ENCODE results near the gene TNFSF4.

The TNFSF4 gene

DNA sequence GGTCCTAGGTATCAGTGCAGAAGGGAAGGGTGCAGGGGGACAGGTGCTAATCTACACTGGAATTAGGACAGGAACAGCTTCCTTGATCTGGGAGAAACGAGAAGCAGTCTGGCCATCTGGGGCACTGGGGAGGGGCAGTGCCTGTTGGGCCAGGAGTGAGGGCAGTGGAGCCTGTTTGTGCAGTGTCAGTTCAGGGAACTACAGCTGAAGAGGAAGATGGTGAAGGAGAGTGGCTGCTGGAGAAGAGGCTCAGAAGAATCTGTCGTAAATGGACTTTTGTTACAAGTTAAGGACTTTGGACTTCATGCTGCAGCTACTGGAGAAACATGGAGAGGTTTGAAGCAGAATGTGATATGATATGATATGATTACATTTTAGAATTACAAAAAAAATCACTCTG lies 3.2 kb upstream of the TNFSF4 start:
- DNase-seq: no peak

DNA sequence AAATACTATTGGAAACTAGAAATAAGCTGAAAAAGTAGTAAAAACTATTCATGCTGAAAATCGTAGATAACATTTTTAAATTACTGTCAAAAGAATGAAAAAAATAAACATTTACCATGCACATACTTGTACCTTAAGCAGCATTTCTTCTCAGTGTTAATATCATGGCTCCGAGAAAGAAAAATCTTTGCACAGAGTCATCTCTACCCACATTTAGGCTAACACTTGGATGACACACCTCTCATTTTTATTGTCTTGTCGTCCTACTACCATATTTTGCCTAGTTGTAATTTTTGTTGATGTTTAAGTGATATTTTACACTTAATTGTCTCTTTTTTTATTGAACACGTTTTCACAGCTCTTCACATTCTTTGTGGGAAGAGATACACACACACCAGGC lies 1.7 kb upstream of the TNFSF4 start:
- DNase-seq: no peak

DNA sequence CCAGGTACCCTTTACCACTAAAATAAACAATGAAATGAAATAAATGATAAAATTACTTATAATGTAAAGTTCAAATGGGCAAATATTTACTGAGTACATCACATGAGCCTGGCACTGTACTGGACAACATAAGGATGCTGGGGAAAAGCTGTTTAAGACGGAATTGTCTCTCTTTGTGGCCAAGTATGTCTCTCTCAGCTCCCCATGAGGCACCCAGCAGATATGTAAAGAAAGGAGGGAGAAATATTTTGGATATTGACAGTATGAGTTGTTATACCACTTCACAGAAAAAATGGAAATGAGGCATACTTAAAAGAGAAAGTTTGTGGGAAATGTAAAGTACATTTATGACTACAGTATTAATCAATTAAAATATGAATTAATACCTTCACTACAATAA lies 1.0 kb upstream of the TNFSF4 start:
- no peak for DNase-seq

DNA sequence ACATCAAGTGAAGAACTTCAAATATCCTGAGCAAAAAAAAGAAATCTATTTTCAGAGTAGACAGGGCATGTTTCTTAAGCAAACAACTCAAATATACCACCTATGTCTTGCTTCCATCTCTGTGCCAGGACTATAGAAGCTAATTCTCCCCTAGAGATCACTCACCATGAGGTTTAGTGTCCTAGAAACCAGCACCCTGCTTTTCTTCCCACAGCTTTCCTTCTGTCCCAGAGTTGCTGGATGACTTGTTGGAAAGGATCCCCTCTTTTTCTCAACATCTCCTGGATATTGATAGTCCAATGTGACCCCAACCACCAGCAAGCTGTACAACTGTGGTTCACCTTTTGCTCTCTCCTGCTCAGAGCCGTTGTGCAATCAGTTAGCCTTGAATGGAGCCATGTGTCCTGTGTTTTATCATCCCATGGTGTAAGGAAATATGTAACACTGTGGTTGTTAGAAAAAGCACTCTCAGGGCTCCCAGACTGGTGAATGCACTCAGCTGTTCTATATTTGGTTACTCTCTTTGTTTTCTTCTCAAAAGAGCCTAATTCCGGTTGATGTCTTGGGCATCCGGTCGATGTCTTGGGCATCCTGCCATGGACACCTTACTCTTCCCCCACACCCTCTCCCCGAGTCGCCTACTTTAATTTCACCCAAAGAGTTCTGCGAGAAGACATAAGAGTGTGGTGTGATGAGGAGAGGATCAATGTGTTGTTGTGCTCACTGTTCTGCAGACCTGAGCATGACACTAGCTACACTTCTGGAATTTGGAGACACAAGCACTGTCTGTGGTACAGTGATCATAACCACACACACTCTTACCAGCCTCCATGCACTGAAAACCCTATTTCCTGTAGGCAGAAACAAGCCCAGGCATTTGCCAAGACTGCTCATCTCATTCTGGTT lies 1.7 kb downstream of the TNFSF4 start:
- no peak for DNase-seq

DNA sequence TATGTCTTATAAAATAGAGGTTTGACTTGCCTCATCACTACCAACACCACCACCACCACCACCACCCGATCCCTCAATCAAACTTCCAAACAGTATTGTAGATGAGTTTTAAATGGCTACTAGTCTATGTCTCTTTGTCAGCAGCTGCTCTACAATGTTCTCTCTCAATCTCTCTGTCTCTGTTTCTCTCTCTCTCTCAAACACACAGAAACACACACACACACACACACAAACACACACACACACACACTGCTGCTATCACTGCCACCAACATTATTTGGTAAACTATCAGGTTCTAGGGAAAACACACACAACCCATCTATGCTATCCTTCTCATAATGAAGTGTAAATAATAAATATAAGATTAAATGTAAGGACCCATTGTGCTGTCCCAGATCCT lies 2.4 kb downstream of the TNFSF4 start:
- DNase-seq: no peak

DNA sequence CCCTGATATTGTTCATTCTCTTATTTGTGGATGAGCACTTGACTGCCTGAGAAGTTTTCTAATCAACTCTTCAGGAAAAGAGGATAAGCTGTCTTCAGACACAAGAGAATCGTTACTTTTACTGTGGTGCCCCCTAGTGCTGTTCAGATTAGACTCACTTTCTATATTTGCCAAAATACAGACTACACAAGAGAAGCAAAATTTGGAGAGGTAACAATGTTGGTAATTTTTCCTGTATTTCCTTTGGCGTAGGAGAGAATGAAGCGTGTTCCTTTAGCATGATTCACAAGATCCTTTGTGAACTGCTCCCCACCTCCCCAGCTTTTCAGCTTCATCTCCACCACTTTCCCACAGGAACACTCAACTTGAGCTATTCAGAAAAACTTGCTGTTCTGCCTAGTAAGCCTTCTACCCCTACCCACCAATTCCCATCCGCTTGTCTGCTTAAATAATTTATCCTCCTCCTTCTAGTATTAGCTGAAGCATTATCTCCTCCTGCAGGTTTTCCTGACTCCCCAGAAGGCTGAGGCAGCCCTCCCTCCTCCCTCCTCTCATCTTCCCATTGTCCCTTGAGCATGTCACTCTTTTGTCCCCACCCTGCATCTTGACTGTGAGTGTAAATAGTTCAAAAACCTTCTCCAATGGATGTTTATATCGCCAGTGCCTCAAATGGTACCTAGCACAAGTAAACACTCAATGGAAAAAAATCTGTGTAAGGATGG lies 4.5 kb downstream of the TNFSF4 start:
- DNase-seq: peak; percentile 57 to 66

DNA sequence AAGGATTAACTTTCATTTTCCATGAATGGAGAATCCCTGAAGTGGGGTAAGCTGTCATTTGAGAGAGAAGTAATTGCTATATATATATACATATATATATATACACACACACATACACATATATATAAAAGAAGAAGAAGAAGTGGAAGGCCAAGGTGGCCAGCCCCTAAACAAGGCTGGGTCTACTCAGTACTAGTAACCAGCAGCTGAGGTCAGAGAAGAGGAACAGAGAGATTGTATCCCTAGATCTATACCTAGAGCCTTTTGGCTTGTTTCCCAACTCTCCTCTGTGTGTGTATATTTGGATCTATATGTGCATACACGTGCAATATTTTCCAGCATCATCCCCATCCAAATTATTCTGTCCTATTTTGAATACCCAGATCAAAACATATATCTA lies 5.2 kb downstream of the TNFSF4 start:
- DNase-seq: no peak

DNA sequence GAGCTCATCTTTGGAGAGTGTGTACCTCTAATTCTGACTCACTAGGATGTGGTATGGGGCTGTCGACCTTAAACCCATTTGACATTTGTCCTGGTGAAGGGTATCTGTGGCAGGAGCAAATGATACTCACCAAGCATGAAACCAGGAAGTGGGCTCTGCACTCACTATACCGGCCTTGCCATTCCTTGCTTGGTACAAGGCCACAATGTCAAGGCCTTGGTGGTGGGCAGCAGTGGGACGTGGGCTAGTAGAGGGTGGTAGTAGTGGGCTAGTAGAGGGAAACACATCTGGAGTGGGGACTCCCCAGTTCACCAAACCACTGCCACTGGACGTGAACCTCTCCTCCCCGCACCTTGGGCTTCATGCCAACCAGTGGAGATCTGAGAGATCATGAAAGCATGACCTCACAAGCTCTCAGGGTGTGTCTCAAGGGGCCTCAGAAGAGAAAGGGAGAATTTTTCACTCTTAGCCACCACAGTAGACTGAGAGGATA lies 11.5 kb downstream of the TNFSF4 start:
- DNase-seq: no peak

DNA sequence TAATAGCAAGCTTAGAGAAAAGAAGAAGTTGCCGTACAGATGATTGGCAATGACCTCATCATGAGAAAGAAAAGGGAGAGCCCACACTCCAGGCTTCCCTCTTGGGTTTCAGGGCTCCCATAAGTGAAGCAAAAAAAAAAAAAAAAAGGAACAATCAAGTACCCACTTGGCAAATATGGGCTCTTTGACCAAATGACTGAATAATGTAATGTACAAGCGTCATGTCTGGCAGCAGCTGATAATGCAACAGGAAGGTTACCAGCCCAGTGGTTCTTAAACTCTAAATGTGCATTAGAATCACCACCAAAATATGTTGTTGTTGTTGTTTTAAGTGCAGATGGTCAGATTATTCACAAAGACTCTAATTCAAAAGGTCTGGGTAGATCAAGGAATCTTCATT lies 13.5 kb downstream of the TNFSF4 start:
- DNase-seq: peak; percentile 90 to 95

DNA sequence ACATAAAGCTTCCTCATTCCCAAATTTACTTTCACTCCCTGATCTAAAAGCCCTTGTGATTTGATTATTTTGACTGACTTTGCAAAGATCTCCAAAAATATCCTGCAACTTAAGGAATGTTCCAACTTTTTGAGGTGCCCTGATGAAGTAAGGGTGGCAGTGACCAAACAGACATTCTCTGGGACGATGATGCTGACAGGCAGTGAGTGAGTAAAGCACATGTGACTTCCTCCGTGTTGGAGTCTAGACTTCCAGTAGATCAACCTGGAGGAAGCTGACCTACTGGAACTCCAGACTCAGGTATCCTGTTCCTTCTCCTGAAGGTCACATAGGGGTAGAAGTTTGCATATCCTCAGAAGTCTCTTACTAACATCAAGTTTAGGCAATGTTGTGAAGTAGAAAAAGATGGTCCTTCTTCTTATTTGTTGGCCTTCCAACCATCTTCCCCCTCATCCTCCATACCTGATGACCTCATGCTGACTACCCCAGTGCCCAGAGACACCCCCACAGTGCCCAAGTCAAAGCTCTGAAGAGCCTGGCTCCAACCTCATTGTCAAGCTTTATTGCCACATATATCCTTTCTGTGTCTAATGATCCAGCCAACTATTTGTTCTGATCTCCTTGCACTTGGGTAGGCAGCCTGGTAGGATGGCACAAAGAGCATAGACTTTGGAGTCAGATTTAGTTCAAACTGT lies 16.0 kb downstream of the TNFSF4 start:
- DNase-seq: peak; percentile 31 to 49

DNA sequence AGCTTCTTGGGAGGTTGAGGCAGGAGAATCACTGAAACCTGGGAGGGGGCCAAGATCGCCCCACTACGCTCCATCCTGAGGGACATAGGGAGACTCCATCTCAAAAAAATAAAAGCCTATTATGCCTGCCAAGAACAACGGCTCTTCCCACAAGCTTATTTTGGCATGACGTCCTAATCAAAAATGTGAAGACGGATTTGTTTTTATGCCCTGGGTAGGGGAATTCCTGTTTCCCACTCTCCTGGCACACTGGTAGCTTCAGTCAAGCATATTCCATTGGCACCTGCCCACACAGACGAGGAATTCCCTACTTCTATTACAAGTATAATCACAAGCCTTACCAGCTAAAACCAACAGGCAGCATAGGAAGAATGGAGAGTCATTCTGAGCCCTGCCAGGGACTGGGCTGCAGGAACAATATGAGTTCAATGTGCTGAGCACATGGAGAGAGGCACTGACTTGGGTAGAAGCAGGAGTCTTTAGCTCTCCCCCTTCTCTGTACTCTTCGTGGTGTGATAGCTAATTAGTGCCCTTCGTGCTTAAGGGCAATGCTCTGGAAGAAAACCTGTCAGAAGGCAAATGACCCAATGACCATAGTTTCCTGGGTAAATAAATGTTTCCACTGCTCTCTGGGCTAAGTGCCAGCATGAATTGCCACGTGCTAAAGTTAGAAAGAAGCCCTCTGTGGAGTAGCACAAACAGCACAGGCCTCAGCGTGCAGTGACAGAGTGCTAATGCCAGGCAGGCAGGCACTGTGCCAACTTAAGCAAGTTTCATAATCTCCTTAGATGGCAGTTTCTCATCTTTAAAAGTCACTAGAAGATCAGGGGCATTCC lies 16.8 kb downstream of the TNFSF4 start:
- peak; percentile 21 to 29 for DNase-seq

DNA sequence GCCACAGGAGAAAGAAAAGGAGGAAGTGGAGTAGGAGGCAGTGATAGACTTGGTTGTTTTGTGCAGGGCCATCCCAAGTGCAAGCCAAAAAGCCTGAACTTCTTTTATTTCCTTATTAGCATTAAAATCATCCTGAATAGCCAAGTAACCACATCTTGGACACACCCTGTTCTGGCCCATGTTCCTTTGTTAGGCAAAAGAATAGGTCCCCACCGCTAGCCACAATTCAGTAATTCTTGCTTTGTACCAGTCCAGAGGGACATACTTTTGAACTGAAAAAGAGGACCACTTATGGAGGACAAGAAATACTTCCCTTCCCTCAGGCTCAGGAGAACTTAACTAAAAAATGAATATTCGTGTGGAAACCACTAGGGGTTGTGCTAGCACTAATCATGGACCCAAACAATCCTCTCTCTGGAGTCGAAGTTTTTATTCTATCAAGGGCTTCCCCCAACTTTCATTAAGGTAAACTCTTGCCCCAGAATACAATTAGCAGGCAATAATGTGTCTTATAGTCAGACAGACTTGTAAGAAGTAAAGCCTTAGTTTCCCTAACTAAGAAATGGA lies 19.4 kb downstream of the TNFSF4 start:
- no peak for DNase-seq

DNA sequence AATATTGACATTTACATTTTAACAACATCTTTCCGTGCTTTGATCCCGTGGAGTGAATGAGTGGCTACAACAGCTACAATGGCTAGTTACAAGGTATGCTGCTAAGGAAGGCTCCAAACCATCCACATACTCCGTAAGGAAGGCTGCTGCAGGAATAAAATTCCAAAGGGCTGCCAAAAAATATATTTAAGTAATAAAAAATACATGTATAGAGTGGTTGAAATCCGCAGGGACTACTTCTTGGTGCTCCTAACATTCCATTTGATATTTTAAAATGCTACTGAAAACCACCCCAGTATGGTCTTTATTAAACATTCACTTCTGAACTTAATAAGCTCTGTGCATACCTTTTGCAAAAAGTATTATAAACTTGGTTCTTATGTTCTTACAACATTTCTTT lies 25.3 kb downstream of the TNFSF4 start:
- no peak for DNase-seq

DNA sequence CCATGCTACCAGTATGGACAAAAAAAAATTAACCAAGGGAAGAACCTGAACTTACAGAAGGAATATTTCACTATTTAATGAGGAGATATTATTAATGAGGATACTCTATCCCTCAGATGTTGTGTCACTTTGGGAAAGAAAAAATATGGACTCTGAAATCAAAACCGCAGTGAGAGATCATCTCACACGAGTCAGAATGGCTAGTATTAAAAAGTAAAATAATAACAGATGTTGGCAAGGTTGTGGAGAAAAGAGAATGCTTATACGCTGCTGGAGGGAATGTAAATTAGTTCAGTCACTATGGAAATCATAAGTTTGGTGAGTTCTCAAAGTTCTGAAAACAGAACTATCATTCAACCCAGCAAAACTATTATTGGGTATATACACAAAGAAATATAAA lies 30.9 kb downstream of the TNFSF4 start:
- DNase-seq: no peak

DNA sequence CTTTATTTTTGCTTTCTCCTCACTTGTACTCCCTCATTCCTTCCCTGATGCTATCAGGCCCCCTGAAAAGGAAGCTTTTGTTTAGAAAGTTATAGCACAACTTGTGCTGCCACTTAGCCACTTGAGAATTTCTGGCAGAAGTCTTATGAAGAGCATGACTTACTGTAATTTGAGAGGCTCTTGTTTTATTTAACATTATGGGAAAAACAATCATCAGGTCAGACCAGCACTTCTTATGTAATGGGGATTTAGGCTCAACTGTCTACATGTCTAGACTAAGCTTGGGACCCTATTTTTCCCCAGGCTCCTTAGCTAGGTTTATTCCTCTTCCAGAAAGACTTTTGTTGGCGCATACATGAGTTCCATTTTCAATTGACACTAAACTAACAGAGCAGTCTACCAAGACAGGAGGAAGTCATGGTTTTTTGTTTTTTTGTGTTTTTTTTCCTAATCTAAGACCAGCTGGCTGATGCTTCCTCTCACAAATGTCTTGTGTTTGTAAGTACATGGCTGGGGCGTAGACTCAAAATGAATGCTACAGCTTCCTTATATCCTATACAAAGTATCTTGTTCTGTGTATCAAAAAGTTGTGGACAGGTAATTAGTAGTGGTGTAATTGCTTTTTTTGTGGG lies 31.5 kb downstream of the TNFSF4 start:
- DNase-seq: peak in 1 of 2 donors; percentile 57

DNA sequence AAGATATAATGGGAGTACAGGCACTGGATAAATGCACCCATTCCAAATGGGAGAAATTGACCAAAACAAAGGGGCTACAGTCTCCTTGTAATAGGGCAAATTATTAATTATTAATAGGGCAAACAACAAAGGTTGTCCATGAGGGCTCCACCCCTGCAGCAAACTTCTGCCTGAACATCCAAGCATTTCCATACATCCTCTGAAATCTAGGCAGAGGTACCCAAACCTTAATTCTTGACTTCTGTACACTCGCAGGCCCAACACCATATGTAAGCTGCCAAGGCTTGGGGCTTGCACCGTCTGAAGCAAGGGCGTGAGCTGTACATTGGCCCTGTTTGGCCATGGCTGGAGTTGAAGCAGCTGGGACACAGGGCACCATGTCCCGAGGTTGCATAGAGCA lies 33.7 kb downstream of the TNFSF4 start:
- DNase-seq: no peak

DNA sequence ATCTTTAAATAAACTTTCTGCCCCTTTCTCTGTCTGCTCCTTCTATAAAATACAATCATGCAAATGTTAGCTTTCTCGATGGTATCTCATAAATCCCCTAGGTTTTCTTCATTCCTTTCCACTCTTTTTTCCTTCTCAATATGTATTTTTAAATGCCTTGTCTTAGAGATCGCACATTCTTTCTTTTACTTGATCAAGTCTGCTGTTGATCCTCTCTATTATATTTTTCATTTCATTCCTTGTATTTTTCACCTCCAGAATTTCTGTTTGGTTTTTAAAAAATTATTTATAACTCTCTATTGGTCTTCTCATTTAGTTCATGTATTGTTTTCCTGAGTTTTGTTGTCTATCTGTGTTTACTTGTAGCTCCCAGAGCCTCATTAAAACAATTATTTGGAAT lies 36.0 kb downstream of the TNFSF4 start:
- DNase-seq: no peak

DNA sequence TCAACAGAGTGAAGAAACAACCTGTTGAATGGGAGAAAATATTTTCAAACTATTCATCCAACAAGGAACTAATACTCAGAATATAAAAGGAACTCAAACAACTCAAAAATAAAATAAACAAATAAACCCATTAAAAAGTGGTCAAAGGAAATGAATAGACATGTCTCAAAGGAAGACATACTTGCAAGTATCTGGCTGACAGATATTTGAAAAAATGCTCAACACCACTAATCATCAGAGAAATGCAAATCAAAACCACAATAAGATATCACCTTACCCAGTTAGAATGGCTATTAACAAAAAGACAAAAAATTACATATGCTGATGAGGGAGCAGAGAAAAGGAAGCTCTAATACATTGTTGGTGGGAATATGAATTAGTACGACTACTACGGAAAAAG lies 38.2 kb downstream of the TNFSF4 start:
- DNase-seq: no peak

DNA sequence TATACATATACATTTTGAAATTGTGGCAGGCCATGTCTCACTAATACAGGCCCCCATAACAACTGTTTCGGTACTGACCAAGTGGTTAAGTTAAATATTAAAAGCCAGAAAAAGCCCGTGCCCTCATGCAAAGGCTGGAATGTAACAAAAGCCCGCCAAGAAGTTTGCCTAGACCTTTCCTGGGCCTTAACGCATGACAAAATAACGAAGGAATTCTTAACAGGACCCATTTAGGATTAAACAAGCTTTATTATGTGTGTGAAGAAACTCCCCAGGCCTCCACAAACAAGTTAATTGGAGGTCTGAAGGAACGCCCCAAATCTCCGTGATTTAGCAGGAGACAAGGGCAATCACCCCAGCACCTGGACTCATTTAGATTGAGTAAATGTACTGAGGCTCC lies 42.4 kb downstream of the TNFSF4 start:
- no peak for DNase-seq

DNA sequence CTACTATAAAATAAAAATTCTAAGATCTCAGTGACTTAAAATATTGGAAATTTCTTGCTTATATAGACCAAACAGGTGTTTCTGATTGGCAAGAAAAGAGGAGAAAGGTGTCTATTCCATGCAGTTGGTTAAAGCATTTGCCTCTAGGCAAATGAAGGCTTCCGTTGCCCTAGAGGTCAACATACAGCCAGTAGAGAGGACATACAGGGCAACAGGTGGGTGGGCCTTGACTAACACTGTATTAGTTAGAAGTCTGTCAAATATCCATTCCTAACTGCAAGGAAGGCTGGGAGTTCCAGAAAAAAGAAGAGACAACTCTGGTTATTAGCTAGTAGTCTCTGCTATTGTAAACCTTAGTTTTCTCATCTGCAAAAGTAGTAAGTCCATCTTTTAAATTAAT lies 43.0 kb downstream of the TNFSF4 start:
- DNase-seq: no peak

DNA sequence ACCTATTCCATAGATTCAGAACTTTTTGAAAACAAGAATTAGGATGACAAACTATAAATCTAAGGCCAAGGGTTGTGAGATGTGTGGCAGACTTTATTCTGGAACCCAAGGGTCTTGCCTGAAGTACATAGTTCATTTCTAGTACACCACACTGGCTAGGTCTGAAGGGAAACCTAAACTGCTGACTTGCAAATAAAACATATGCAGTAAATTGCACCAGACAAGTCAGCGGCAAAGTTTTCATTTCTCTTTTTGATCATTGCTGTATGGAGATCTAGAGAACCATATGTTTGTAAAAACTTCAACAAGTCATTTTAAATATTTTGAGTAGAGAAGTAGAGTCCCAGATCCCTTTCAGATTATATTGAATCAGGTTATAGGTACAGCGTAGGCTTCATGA lies 43.9 kb downstream of the TNFSF4 start:
- no peak for DNase-seq

DNA sequence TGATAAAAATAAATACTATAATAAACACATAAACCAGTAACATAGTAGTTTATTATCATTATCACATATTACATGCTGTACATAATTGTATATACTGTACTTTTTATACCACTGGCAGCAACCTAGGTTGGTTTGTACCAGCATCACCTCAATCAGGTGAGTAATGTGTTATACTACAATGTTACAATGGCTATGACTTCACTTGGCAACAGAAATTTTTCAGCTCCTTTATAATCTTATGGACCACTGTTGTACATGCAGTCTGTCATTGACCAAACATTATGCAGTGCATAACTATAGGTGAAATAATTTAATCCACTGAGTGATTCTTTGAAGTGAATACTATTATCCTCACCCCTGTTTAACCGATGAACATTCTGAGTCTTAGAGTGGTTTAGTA lies 44.5 kb downstream of the TNFSF4 start:
- no peak for DNase-seq
